Panc1 (cell line): ENCODE measurements around the gene PRSS48.

Experiments used
- POLR2AphosphoS5 ChIP-seq: IDR thresholded peaks from 2 replicates; pipeline ENCODE4 v1.6.1; 2012; ENCODE audit warnings: mild to moderate bottlenecking, low read depth, low read length, moderate library complexity
- SIN3A ChIP-seq: IDR thresholded peaks from 2 replicates; pipeline ENCODE4 v1.6.1; 2012; ENCODE audit warnings: low read depth, mild to moderate bottlenecking, low read length, moderate library complexity, borderline replicate concordance; ENCODE audit not compliant: insufficient read depth
- TF ChIP-seq, protein P1 (sequence below): fragments of 450-650 bp; IDR thresholded peaks from 2 replicates; pipeline ENCODE4 v1.5.1; 2017; ENCODE audit warnings: mild to moderate bottlenecking

DNA sequence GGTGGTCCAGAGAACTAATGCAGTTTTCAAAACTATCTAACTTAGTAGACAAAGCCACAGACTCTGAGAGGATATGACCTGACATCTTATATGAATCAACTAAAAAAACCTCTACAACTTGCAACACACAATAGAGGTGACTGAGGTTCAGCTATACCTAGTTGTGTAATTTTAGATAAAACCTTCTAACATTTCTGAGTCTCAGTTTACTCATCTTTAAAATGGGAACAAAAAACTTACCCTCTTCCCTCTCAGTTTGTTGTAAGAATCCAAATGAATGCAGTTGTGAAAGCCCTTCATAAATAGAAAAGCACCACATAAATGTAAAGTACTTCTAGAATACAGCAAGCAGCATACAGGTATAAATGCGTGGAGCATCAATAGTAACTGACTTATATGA is 42.5 kb downstream of the PRSS48 start:
- TF ChIP-seq, protein P1, sequence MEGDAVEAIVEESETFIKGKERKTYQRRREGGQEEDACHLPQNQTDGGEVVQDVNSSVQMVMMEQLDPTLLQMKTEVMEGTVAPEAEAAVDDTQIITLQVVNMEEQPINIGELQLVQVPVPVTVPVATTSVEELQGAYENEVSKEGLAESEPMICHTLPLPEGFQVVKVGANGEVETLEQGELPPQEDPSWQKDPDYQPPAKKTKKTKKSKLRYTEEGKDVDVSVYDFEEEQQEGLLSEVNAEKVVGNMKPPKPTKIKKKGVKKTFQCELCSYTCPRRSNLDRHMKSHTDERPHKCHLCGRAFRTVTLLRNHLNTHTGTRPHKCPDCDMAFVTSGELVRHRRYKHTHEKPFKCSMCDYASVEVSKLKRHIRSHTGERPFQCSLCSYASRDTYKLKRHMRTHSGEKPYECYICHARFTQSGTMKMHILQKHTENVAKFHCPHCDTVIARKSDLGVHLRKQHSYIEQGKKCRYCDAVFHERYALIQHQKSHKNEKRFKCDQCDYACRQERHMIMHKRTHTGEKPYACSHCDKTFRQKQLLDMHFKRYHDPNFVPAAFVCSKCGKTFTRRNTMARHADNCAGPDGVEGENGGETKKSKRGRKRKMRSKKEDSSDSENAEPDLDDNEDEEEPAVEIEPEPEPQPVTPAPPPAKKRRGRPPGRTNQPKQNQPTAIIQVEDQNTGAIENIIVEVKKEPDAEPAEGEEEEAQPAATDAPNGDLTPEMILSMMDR, result no peak
- TF ChIP-seq POLR2AphosphoS5 (no peak), SIN3A (no peak)
